Subcutaneous abdominal adipose tissue (tissue), 5 donors: ENCODE measurements around the gene UNC5B.

Experiments
- H3K27ac ChIP-seq: one replicate; pipeline ENCODE4 v1.7.0; 2013; ENCODE audit warnings: low read depth, mild to moderate bottlenecking, inconsistent platforms, low read length, moderate library complexity
- H3K27me3 ChIP-seq, 5 donors: one replicate each; pipeline ENCODE4 v1.7.0; 2013; ENCODE audit warnings: low read length in 5 of 5, inconsistent platforms in 1 of 5; ENCODE audit not compliant: control insufficient read depth in 5 of 5, insufficient read depth in 4 of 5
- H3K36me3 ChIP-seq, 5 donors: one replicate each; pipeline ENCODE4 v1.7.0; 2013; ENCODE audit warnings: low read length in 5 of 5; ENCODE audit not compliant: control insufficient read depth in 5 of 5, insufficient read depth in 5 of 5
- H3K4me1 ChIP-seq, 5 donors: one replicate each; pipeline ENCODE4 v1.7.0; 2013; ENCODE audit warnings: low read length in 5 of 5, mild to moderate bottlenecking in 3 of 5, moderate library complexity in 1 of 5; ENCODE audit not compliant: control insufficient read depth in 5 of 5, insufficient read depth in 5 of 5
- H3K4me3 ChIP-seq, 5 donors: one replicate each; pipeline ENCODE4 v1.7.0; 2013; ENCODE audit warnings: low read length in 5 of 5, low read depth in 1 of 5
- H3K9ac ChIP-seq, 5 donors: one replicate each; pipeline ENCODE4 v1.7.0; 2013; ENCODE audit warnings: low read length in 5 of 5, mild to moderate bottlenecking in 4 of 5, moderate library complexity in 3 of 5
- H3K9me3 ChIP-seq, 5 donors: one replicate each; pipeline ENCODE4 v1.7.0; 2013; ENCODE audit warnings: low read length in 5 of 5; ENCODE audit not compliant: control insufficient read depth in 5 of 5
- donor health status: healthy.
- donor health status: healthy.
- donor health status: healthy.
- donor health status: healthy.
- donor health status: healthy.

UNC5B gene

DNA sequence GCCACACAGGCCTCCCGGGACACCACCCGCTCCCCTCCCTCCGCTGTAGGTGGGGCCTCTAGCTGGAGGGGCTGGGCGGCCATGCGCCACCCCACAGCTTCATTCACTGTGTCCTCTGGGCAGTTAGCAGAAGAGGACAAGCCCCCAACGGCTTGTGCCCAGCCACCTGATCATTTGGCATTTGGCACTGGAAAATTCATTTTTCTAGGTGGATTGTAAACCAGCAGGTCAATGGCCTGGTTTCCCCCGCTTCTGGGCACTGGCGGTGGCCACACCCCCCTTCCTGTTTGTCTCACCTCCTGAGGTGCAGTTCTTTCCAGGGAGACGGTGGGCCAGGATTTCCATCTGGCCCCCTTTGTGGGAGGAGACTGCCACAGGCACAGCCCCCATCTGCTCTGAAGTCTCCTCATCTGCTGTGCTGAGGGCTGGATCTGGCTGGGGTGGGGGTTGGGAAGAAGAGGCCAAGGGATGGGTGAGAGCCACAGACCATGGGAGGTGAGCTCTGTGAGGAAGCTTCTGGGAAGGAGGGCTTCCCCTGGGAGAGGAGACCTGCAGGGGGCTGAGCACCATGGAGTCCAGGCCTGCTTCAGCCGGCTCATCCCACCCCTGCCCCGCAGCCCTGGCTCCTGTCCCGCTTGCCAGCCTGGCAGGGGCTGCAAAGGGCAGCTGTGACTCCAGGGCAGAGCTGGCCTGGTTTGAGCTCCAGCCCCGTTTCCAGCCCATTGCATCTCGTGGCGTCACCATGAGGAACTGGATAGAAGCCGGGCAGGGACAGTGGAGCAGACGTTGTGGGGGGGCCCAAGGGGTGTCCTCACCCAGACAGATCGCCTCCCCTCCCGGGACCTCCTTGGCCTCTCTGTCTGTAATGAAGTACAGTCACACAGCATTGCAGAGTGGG is 66.6 kb downstream of the UNC5B start:
- Histone ChIP-seq H3K4me1 (peaks cover 0 to 14% (median 5%) of the 10 kb centered on the region in 5 donors), H3K4me3 (no peak overlapping the region), H3K27me3 (peaks cover 0 to 3% (median 0%) of the 10 kb centered on the region in 5 donors), H3K27ac (no peak overlapping the region), H3K9ac (no peak overlapping the region), H3K9me3 (no peaks in the 10 kb centered on the region), H3K36me3 (no peaks in the 10 kb centered on the region)

DNA sequence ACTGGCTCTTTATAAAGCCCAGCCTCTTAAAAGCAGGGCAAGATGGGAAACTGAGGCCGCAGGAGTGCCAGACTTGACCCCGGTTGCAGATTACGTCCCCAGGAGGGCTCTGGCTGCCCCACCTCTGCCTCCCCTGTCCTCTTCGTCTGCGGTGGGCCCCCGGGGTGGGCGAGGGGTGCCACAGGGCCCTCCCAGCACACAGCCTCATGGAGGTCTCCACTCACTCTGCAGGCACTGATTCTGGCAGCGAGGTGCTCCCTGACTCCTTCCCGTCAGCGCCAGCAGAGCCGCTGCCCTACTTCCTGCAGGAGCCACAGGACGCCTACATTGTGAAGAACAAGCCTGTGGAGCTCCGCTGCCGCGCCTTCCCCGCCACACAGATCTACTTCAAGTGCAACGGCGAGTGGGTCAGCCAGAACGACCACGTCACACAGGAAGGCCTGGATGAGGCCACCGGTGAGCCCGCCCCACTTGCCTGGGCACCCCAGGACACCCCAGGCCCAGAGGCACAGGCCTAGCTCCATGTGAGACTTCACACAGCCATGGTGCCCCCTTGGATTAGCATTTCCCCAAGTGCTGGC is 67.3 kb downstream of the UNC5B start:
- Histone ChIP-seq H3K27ac (no peak overlapping the region), H3K9me3 (no peaks in the 10 kb centered on the region), H3K36me3 (no peaks in the 10 kb centered on the region), H3K27me3 (peaks cover 0 to 3% (median 0%) of the 10 kb centered on the region in 5 donors), H3K4me3 (no peak overlapping the region), H3K9ac (no peak overlapping the region), H3K4me1 (peaks cover 0 to 9% (median 5%) of the 10 kb centered on the region in 5 donors)

DNA sequence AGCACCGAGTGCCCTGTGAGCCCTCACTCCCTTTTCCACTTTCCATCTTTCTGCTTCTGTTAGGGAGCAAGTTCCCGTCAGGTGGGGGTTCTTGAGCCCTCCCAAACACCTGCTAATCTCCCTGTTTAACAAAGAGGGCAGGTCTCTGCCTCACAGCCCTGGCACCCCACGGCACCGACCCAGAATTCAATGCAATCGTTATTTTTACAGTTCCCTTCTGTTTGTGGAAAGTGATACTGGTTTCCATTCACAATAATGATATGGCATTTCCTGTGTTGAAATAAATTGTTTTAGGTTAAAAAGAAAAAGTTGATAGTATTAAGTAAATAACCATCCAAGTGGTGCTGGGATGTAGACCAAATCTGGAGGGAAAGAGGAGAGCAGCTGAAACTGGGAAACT is 67.8 kb downstream of the UNC5B start:
- Histone ChIP-seq H3K9me3 (no peaks in the 10 kb centered on the region), H3K4me1 (peaks cover 0 to 4% (median 4%) of the 10 kb centered on the region in 5 donors), H3K36me3 (no peaks in the 10 kb centered on the region), H3K27me3 (peaks cover 0 to 3% (median 0%) of the 10 kb centered on the region in 5 donors), H3K4me3 (no peak overlapping the region), H3K9ac (no peak overlapping the region), H3K27ac (no peak overlapping the region)

DNA sequence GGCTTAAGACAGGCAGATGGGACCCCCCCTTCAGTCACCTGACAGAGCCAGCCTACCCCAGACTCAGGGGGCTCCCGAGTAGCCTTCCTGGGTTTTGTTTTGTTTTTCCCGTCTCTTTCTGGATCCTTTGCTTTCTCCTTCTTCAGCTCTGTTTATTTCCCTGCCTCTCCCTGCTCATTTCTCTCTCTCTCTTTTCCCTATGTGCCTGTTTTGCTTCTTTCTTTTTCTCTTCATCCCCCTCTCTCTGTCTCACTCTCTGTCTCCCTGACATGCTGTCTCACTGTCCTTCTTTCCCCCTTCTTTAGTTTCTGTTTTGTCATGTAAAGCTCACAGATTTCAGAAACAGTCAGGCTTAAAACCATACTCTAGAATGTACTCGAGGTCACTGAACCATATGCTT is 68.5 kb downstream of the UNC5B start:
- Histone ChIP-seq H3K27me3 (peaks cover 0 to 3% (median 0%) of the 10 kb centered on the region in 5 donors), H3K36me3 (no peaks in the 10 kb centered on the region), H3K4me1 (no peaks in the 10 kb centered on the region), H3K4me3 (no peak overlapping the region), H3K9ac (no peak overlapping the region), H3K9me3 (no peaks in the 10 kb centered on the region), H3K27ac (no peak overlapping the region)

DNA sequence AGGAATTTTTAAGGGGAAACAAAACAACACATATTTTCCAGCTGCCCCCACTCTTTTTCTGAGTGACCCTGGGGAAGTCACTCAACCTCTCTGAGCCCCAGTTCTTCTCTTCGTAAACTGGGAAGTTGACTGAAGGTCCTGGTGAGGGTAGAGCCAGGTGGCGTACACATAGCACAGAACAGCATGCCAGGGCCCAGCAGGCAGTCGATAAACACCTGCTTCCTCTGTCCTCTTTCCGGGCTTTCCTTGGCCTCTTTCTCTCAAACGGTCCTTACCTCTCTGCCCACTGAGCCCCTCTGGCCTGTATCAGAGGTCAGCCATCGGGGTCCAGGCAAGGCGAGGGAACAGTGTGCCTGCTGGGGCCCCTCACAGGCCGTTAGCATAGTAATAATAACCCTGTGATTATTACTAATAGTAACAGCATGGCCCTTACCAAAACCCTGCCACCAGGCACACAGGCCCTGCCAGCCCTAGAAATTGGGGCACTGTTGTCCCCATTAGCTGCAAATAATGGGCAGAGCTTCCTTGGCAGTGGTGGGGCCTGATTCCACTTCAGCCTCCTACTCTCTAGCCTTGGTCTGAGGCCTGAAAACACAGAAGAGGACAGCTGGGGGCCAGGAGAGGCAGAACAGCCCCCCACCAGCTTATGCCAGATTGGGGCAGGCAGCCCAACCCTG is 69.4 kb downstream of the UNC5B start:
- H3K36me3 ChIP-seq, result peaks cover 0 to 5% (median 0%) of the 10 kb centered on the region in 5 donors
- no peak overlapping the region for H3K4me3 ChIP-seq
- H3K9me3 ChIP-seq, result no peaks in the 10 kb centered on the region
- peaks cover 0 to 3% (median 0%) of the 10 kb centered on the region in 5 donors for H3K27me3 ChIP-seq
- H3K9ac ChIP-seq, result no peak overlapping the region
- H3K27ac ChIP-seq, result no peak overlapping the region
- no peaks in the 10 kb centered on the region for H3K4me1 ChIP-seq

DNA sequence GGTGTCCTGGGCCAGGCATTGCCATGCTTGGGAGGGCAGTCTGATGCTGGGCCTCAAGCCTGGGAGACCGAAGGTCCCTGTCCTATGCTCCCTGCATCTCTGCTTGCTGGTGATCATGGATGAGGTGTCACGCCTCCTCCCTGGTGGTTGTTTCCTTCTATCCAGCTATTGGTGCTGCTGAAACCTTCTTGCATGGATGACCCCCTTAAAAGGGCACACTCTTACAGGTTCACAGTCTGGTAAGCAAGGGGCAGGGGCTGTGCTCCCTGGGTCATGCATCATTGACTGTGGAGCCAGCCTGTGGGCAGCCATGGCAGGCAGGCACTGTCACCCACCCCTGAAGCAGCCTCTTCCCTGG is 69.9 kb downstream of the UNC5B start:
- Histone ChIP-seq H3K4me1 (no peaks in the 10 kb centered on the region), H3K27ac (no peak overlapping the region), H3K27me3 (peaks cover 0 to 3% (median 0%) of the 10 kb centered on the region in 5 donors), H3K9me3 (no peaks in the 10 kb centered on the region), H3K9ac (no peak overlapping the region), H3K4me3 (no peak overlapping the region), H3K36me3 (peaks cover 0 to 6% (median 4%) of the 10 kb centered on the region in 5 donors)

DNA sequence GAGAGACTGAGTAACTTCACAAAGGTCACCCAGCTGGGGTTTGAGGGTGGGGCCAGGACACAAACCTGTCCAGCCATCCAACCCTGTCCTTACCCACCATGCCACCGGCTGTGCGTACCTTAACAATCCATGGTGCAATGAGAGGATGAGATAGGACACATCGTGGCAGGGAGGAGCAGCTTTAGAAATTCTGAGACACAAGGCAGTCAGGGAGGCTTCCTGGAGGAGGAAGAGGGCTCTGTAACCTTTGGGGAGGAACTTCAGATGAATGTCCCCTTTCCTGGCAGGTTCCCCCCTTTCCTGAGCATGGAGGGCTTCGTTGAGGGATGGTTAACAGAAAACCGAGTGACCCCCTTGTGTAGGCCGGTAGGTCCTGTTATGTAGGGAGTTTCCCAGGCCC is 71.0 kb downstream of the UNC5B start:
- H3K9me3 ChIP-seq, result no peaks in the 10 kb centered on the region
- H3K27ac ChIP-seq, result no peak overlapping the region
- no peak overlapping the region for H3K4me3 ChIP-seq
- H3K4me1 ChIP-seq, result no peaks in the 10 kb centered on the region
- H3K9ac ChIP-seq, result no peak overlapping the region
- H3K36me3 ChIP-seq, result peaks cover 0 to 10% (median 5%) of the 10 kb centered on the region in 5 donors
- H3K27me3 ChIP-seq, result peaks cover 0 to 3% (median 0%) of the 10 kb centered on the region in 5 donors

DNA sequence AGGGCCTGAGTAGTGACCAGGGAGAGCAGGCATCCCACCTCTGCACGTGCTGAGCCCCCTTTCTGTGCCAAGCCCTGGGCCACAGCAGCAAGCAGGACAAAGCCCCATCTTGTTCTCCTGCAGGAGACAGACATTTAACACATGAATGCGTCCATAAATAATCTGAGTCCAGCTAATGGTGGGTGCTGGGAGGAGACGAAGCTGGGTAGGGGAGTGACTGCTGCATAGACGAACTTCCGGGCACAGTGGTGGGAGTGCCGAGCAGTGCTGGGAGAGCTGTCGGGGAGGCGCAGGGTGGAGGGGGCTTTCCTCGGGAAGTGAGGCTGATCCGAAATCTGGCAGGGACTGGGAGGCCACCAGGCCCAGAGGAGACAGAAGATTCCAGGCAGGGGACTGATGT is 71.5 kb downstream of the UNC5B start:
- H3K4me1 ChIP-seq, result no peaks in the 10 kb centered on the region
- peaks cover 0 to 10% (median 5%) of the 10 kb centered on the region in 5 donors for H3K36me3 ChIP-seq
- no peak overlapping the region for H3K27ac ChIP-seq
- H3K27me3 ChIP-seq, result peaks cover 0 to 3% (median 0%) of the 10 kb centered on the region in 5 donors
- H3K9me3 ChIP-seq, result no peaks in the 10 kb centered on the region
- no peak overlapping the region for H3K9ac ChIP-seq
- no peak overlapping the region for H3K4me3 ChIP-seq

DNA sequence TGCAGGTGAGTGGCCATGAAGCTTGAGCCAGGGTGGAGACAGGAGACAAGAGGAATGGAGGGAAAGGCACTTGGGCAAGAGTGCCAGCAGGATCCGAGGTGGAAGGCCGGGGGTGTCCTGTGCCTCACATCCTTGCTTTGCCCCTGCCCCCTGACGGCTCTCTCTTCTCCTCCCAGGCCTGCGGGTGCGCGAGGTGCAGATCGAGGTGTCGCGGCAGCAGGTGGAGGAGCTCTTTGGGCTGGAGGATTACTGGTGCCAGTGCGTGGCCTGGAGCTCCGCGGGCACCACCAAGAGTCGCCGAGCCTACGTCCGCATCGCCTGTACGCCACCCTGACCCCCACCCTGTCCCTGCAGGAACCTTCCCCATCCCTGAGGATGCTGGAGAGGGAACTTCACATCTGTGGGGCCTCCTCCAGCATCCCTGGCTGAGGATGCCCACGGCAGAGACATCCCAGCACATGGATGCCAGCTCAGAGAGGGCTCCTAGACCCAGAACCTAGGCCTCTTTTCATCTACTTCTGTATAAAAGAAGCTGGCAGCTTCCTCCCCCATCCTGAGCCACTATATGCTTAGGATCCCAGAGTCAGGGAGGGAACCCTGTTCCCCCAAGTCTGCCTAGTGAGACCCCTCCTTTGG is 72.3 kb downstream of the UNC5B start:
- Histone ChIP-seq H3K27ac (no peak overlapping the region), H3K4me1 (peaks cover 0 to 8% (median 0%) of the 10 kb centered on the region in 5 donors), H3K4me3 (no peak overlapping the region), H3K27me3 (peaks cover 0 to 3% (median 0%) of the 10 kb centered on the region in 5 donors), H3K36me3 (peaks cover 0 to 10% (median 5%) of the 10 kb centered on the region in 5 donors), H3K9me3 (no peaks in the 10 kb centered on the region), H3K9ac (no peak overlapping the region)
